HG02981 (cell line): ENCODE data around the gene MAGI1.

Source experiments
- ATAC-seq: cut with Tn5 transposase; IDR thresholded peaks from one replicate; pipeline ENCODE4 v1.9.1; 2021; ENCODE audit warnings: mild to moderate bottlenecking, moderate library complexity; ENCODE audit not compliant: unreplicated experiment

The MAGI1 gene

GRCh38 chr3:65950340-65951326, 88.1 kb downstream of the MAGI1 start:
- ATAC-seq, result no peak

DNA sequence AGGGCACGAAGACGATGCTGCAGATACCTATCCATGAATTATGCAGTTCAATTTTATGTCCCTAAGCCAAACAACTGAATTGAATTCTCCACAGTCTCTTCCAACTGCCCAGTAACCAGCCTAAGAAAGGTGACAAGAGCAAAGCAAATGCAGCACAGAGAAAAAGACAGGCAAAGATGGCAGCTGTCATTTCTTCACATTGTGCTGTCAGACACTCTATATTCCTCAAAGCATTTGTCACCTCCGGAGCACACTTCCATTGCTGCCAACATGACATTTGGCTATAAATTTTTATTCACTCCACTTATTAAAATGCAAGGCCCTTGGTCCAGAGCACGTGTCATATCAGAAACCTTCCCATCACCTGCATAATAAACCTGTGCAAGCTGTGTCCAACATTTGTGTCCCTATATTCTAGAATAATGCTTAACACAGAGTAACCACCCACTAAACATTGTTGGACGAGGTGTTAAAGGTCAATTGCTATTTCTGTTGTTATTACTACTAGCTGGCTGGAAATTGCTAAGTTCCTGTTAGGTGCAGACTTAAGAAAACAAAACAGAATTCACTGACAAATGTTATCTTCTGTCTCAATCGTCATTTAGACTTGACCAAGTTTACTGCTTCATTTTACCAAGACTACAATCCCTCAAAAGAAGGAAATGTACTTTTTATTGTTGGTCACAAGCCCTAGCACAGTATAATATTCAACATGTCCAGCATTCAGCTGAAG, 89.7 kb downstream of the MAGI1 start:
- no peak for ATAC-seq

GRCh38 chr3:65946438-65946837, 92.3 kb downstream of the MAGI1 start:
- ATAC-seq, result no peak

DNA sequence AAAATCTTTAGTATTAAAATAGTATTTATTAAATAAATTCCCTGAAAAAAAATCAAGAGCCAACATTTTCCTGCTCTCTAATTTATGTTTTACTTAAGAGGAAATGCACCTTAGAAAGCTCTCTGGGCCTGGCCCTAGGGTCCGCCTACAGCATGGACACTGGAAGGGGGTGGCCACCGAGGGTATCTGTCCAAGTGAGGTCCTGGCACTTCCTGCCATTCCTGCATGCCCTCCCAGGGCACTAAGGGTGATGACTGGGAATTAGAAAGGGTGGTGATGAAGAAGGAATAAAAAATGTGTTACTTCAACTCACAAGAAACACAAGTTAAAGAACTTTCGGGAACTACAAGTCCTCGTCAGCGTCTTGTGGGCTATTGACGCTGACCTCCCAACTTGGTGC, 92.8 kb downstream of the MAGI1 start:
- ATAC-seq, result no peak

- no peak for ATAC-seq
Observed at GRCh38 chr3:65945480-65945879, 93.2 kb downstream of the MAGI1 start.

- no peak for ATAC-seq
Observed at GRCh38 chr3:65944252-65944651, 94.5 kb downstream of the MAGI1 start.

- ATAC-seq, result no peak
Observed at GRCh38 chr3:65939801-65940246, 98.9 kb downstream of the MAGI1 start.

DNA sequence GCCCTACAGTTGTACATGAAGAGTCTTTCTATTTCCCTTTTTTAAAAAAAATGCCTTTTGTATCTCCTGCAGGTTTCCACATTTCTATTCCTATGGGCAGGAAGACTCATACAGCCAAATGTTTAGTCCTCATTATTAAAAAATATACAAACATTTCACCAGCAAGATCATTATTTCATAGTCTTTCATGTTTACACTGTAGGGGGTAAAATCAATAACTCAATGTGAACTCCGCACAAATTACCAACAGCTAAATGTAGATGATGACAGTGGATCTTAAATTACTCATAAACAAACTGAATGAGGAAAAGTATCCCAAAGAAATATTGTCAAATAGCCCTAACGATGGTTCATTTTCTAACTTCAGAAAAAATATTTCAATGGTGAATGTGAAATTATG, 99.5 kb downstream of the MAGI1 start:
- ATAC-seq, result no peak

DNA sequence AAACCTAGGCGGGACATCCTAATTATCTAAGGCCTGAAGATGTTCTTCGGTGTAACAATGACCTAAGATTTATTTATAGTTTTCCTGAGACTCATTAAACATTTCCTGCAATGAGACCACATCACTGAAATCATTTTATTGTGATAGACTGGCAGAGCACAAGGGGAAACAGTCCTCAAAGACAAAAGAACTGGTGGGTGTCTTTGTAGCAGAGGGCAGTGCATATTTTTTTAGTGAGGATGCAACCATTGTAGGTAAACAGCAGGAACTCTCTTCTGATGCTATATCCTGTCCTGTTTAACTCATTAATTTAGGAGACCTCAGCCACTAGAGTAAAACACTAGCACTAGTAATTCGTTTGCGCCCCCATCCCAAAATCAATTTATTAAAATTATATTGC, 100.0 kb downstream of the MAGI1 start:
- no peak for ATAC-seq

DNA sequence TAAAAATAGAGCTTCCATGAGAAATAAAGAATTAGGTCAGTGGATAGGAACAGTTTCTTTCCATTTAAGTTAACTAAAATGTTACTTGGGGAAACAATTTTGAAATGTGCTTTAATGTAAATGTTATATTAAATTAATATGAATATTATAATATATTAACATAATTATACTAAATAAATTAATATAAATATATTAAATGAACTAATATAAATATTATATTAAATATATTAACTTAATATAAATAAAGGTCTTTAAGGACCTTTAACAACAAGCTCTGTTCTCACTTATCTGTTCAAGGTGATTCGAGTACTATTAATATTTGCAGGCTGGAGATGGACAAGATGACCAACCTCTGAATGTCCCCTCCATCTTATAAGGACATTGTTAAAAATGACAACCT, 100.6 kb downstream of the MAGI1 start:
- no peak for ATAC-seq

GRCh38 chr3:65936908-65937638, 101.6 kb downstream of the MAGI1 start:
- no peak for ATAC-seq

DNA sequence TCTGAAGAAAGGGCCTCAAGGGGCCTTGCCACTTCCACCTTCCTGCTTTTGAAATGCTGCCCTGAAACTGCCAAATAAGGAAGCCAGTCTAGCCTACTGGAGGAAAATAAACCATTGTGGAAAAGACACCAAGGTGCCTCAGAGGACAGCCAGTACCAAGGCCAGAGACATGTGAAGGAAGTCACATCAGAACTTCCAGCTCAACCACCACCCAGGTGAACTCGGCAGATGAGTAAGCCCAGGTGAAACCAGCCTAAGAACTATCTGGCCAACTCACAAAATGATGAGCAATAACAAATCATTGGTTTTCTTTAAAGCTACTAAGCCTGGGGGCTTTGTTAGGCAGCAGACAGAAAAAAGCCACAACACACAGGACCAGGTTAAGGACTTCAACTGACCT, 103.0 kb downstream of the MAGI1 start:
- ATAC-seq, result no peak

GRCh38 chr3:65930648-65931047, 108.1 kb downstream of the MAGI1 start:
- ATAC-seq, result no peak

GRCh38 chr3:65928110-65928509, 110.6 kb downstream of the MAGI1 start:
- ATAC-seq, result no peak

GRCh38 chr3:65927576-65927975, 111.1 kb downstream of the MAGI1 start:
- ATAC-seq, result no peak

GRCh38 chr3:65925254-65925954, 113.3 kb downstream of the MAGI1 start:
- ATAC-seq, result no peak

DNA sequence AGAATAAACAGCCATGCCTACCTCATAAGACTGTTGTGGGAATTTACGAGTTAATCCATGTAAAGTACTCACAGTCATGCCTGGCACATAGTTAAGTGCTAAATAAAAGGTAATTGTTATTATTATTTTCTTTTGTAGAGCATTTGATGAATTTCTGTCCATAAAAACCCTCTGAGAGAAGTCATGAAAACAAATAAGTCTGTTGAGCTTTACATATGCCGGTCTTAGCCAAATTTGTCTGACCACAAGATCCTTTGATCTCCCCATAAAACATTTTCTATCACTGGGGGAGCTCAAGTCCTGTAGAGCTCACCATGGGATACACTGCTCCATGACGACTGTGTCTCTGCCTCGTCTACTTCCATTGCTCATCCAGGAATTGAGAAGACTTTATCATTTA, 114.0 kb downstream of the MAGI1 start:
- ATAC-seq, result no peak

GRCh38 chr3:65922441-65922840, 116.3 kb downstream of the MAGI1 start:
- ATAC-seq, result no peak

DNA sequence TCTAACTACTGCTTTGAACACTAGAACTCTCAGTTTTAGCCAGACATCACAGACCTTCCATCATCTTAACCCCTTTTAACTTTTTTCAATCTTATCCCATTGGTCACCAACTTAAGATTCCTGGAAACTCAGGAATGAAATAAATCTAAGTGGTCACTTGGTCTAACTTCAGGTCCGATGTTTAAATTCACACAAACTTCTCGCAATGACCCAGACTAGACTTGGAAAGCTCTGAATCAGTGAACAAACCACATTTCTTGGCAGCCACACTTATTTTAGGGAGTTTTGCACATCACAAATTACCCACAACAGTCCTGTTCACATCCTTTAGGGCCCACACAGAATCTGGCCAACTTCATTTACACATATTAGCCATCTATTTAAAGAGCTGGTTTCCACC, 118.9 kb downstream of the MAGI1 start:
- ATAC-seq, result no peak

GRCh38 chr3:65915477-65915876, 123.2 kb downstream of the MAGI1 start:
- no peak for ATAC-seq
